CD4-positive, alpha-beta T cell (primary cell): ENCODE results near the gene USP15. TPM values are rescaled to one million over a fixed set of nuclear protein-coding genes. Genes with fewer than 3 reads are reported as not detected.

Experiments used
- ATAC-seq: fragments of 200-7000 bp; cut with Tn5 transposase; one replicate; pipeline ENCODE4 v1.10.0; 2022; ENCODE audit warnings: mild to moderate bottlenecking; ENCODE audit not compliant: poor library complexity
- CTCF ChIA-PET: fragments of 350-600 bp; sonication (Branson Sonifier 250); formaldehyde crosslinking; loops from one replicate; lab custom pipeline; 2021; ENCODE audit warnings: antibody characterized with exemption, inconsistent platforms; lab: Charles Lee
- POLR2A ChIA-PET: fragments of 350-600 bp; sonication (Branson Sonifier 250); formaldehyde crosslinking; loops from one replicate; lab custom pipeline; 2021; ENCODE audit warnings: antibody characterized with exemption, inconsistent platforms; lab: Charles Lee
- DNase-seq, 14 experiments: peaks; one replicate each; pipeline ENCODE4 v3.0.0-alpha.2; 2013 to 2020; ENCODE audit warnings: mixed read lengths in 2 of 14
- H3K27ac ChIP-seq, 2 donors: one replicate each; pipeline versions ENCODE4 v1.5.1 to v1.7.0; 2013; ENCODE audit warnings: low read length in 2 of 2, low read depth in 1 of 2, mild to moderate bottlenecking in 1 of 2
- H3K27me3 ChIP-seq, 2 experiments: 1 replicate in 1 of 2; 2 replicates in 1 of 2; pipeline versions ENCODE4 v1.6.1 to v1.7.0; 2013; ENCODE audit warnings: low read length in 2 of 2, control low read depth in 1 of 2, mild to moderate bottlenecking in 1 of 2, moderate library complexity in 1 of 2; ENCODE audit not compliant: insufficient read depth in 2 of 2, control insufficient read depth in 1 of 2
- H3K36me3 ChIP-seq: one replicate; pipeline ENCODE4 v1.6.1; 2013; ENCODE audit warnings: low read length, control low read depth; ENCODE audit not compliant: insufficient read depth
- H3K4me1 ChIP-seq: one replicate; pipeline ENCODE4 v1.6.1; 2013; ENCODE audit warnings: low read length, control low read depth; ENCODE audit not compliant: insufficient read depth
- H3K4me3 ChIP-seq: one replicate; pipeline ENCODE4 v1.5.1; 2013; ENCODE audit warnings: mild to moderate bottlenecking, low read length, moderate library complexity
- H3K9me3 ChIP-seq, 2 experiments: 1 replicate in 1 of 2; 2 replicates in 1 of 2; pipeline versions ENCODE4 v1.6.1 to v1.7.0; 2013; ENCODE audit warnings: low read length in 2 of 2, mild to moderate bottlenecking in 2 of 2, control low read depth in 1 of 2, moderate library complexity in 1 of 2; ENCODE audit not compliant: control insufficient read depth in 1 of 2, insufficient read depth in 1 of 2
- H3K27ac Mint-ChIP-seq: one replicate; pipeline ENCODE4 v1.8.0; 2020; ENCODE audit warnings: mixed read lengths
- H3K27me3 Mint-ChIP-seq: one replicate; pipeline ENCODE4 v1.8.0; 2021; ENCODE audit warnings: mixed read lengths
- H3K36me3 Mint-ChIP-seq: one replicate; pipeline ENCODE4 v1.8.0; 2021; ENCODE audit warnings: low read depth, mixed read lengths
- H3K4me1 Mint-ChIP-seq: one replicate; pipeline ENCODE4 v1.8.0; 2021; ENCODE audit warnings: low read depth, mixed read lengths
- H3K4me3 Mint-ChIP-seq: one replicate; pipeline ENCODE4 v1.8.0; 2020; ENCODE audit warnings: mild to moderate bottlenecking, mixed read lengths
- H3K9me3 Mint-ChIP-seq: one replicate; pipeline ENCODE4 v1.8.0; 2020; ENCODE audit warnings: mixed read lengths
- intact Hi-C, 2 experiments: fragments of 100-400 bp; cut with DNase I in 1 of 2; cut with micrococcal nuclease in 1 of 2; formaldehyde crosslinking; loops; one replicate each; pipeline versions ENCODE4 v1.15.1 to v1.9.0; 2023 to 2025; cut with DNase I, micrococcal nuclease
- total RNA-seq, 174 experiments: library from RNA in 2 of 174; stranded (reverse) in 2 of 174; gene quantifications; one replicate each; pipeline ENCODE4 v1.2.3 and lab custom pipeline; 2021 to 2026
- TF ChIP-seq, protein P1 (sequence below): fragments of 200-600 bp; IDR thresholded peaks from one replicate; pipeline ENCODE4 v1.8.0; 2022; ENCODE audit warnings: antibody characterized with exemption, mild to moderate bottlenecking

USP15 gene
- total RNA-seq, 2 experiments from 2014 or later = 212 to 218 TPM

DNA sequence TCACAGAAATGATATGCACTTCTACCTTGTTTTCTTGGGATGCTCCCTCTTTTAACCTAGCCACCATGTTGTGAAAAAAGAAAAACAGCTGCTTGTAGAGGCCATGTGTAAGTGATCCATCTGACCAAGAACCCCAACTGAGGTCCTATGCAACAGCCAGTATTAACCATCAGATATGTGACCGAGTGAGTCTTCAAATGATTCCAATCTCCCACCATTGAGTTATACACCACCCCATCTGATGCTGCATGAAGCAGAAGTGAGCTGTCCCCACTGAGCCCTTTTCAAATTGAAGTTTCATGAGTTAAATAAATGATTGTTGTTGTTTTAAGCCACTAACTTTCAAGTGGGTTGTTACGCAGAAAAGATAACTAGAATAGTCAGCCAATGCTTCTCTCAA lies 20.6 kb upstream of the USP15 start:
- Mint-ChIP-seq H3K4me3 (no peak overlapping the region), H3K4me1 (no peaks in the 10 kb centered on the region), H3K36me3 (no peaks in the 10 kb centered on the region), H3K9me3 (peaks cover 5% of the 10 kb centered on the region), H3K27me3 (no peaks in the 10 kb centered on the region), H3K27ac (no peak overlapping the region)
- POLR2A ChIA-PET = no interaction called here
- intact Hi-C loops = no loop called here
- ATAC-seq (no peak), DNase-seq (no peak)
- Histone ChIP-seq H3K27me3 (no peaks in the 10 kb centered on the region), H3K36me3 (no peaks in the 10 kb centered on the region), H3K27ac (no peak overlapping the region), H3K4me1 (no peaks in the 10 kb centered on the region), H3K4me3 (no peak overlapping the region), H3K9me3 (peaks cover 0 to 4% of the 10 kb centered on the region in 2 experiments)
- CTCF ChIA-PET = no interaction called here
- TF ChIP-seq, protein P1, sequence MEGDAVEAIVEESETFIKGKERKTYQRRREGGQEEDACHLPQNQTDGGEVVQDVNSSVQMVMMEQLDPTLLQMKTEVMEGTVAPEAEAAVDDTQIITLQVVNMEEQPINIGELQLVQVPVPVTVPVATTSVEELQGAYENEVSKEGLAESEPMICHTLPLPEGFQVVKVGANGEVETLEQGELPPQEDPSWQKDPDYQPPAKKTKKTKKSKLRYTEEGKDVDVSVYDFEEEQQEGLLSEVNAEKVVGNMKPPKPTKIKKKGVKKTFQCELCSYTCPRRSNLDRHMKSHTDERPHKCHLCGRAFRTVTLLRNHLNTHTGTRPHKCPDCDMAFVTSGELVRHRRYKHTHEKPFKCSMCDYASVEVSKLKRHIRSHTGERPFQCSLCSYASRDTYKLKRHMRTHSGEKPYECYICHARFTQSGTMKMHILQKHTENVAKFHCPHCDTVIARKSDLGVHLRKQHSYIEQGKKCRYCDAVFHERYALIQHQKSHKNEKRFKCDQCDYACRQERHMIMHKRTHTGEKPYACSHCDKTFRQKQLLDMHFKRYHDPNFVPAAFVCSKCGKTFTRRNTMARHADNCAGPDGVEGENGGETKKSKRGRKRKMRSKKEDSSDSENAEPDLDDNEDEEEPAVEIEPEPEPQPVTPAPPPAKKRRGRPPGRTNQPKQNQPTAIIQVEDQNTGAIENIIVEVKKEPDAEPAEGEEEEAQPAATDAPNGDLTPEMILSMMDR = no peak

- Mint-ChIP-seq H3K4me3 (no peak overlapping the region), H3K27ac (no peak overlapping the region), H3K27me3 (no peaks in the 10 kb centered on the region), H3K9me3 (no peaks in the 10 kb centered on the region), H3K4me1 (peaks cover 22% of the 10 kb centered on the region), H3K36me3 (no peaks in the 10 kb centered on the region)
- no peak for ATAC-seq
- peaks cover 16% of the 10 kb centered on the region for H3K4me1 ChIP-seq
- DNase-seq = no peak
- no peaks in the 10 kb centered on the region for H3K27me3 ChIP-seq
- intact Hi-C loops = no loop called here
- H3K9me3 ChIP-seq = no peaks in the 10 kb centered on the region
- no peak overlapping the region for H3K27ac ChIP-seq
- ChIA-PET CTCF (no interaction called here), POLR2A (interaction anchor here (1.8 kb wide), 1 partner anchor 9 kb away, joined by 5 read pairs; no protein-coding TSS in a partner anchor)
- TF ChIP-seq, protein P1 = no peak
- no peaks in the 10 kb centered on the region for H3K36me3 ChIP-seq
- no peak overlapping the region for H3K4me3 ChIP-seq
Measured at GRCh38 chr12:62247281-62248045, 12.7 kb upstream of the USP15 start.

DNA sequence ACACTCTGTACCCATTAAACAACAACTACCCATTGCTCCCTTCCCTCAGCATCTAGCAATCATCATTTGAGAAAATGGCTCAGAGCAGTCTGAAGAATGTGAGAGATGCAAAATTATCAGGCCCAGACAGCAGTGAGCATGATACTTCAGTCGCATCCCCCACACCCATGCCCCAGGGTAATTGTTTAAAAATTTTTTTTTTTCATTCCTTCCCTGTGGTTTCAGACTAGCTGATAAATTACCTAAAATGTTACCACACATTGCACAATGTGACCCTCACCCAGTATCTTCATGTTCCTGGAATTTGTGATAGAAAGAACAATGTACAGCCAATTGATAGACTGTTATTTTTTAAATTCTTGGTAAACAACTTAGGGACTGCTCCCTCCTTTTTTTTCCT lies 11.3 kb upstream of the USP15 start:
- ChIA-PET CTCF (no interaction called here), POLR2A (no interaction called here)
- Histone ChIP-seq H3K4me3 (no peak overlapping the region), H3K4me1 (peaks cover 16% of the 10 kb centered on the region), H3K27ac (no peak overlapping the region), H3K27me3 (no peaks in the 10 kb centered on the region), H3K9me3 (no peaks in the 10 kb centered on the region), H3K36me3 (no peaks in the 10 kb centered on the region)
- H3K4me1 Mint-ChIP-seq = peaks cover 36% of the 10 kb centered on the region
- DNase-seq (no peak), ATAC-seq (no peak)
- no peak overlapping the region for H3K4me3 Mint-ChIP-seq
- no peak overlapping the region for H3K27ac Mint-ChIP-seq
- H3K27me3 Mint-ChIP-seq = no peaks in the 10 kb centered on the region
- H3K36me3 Mint-ChIP-seq = peaks cover 8% of the 10 kb centered on the region
- no peaks in the 10 kb centered on the region for H3K9me3 Mint-ChIP-seq
- TF ChIP-seq, protein P1 = no peak
- intact Hi-C loops = no loop called here
